Esophagus muscularis mucosa (tissue), 4 donors: ENCODE data around the gene MKKS. TPM values are rescaled to one million over a fixed set of nuclear protein-coding genes. Genes with fewer than 3 reads are reported as not detected.

Experiments
- DNase-seq: peaks from one replicate; pipeline ENCODE4 v3.0.0-alpha.2; 2017; ENCODE audit errors: extremely low spot score
- H3K27ac ChIP-seq, 4 donors: fragments of 200-600 bp; sonication (generic); replicated peaks in 1 of 4; 1 replicate in 3 of 4; 2 replicates in 1 of 4; pipeline ENCODE4 v1.5.1; 2016 to 2019; ENCODE audit warnings: mild to moderate bottlenecking in 1 of 4
- H3K27me3 ChIP-seq, 4 donors: fragments of 200-600 bp; sonication (generic); one replicate each; pipeline versions ENCODE4 v1.5.1 to v1.6.0; 2016 to 2019
- H3K36me3 ChIP-seq, 4 donors: fragments of 200-600 bp; sonication (generic); one replicate each; pipeline ENCODE4 v1.5.1; 2016 to 2019
- H3K4me1 ChIP-seq, 4 donors: fragments of 200-600 bp; sonication (generic); one replicate each; pipeline ENCODE4 v1.5.1; 2016 to 2019
- H3K4me3 ChIP-seq, 4 donors: fragments of 200-600 bp; sonication (generic); 1 replicate in 2 of 4; 2 replicates in 2 of 4; pipeline ENCODE4 v1.5.1; 2016 to 2019; ENCODE audit warnings: mild to moderate bottlenecking in 4 of 4, moderate library complexity in 1 of 4
- H3K9me3 ChIP-seq, 4 donors: fragments of 200-600 bp; sonication (generic); 1 replicate in 3 of 4; 2 replicates in 1 of 4; pipeline ENCODE4 v1.5.1; 2016 to 2019
- CTCF ChIP-seq, 3 experiments: fragments of 200-600 bp in 2 of 3; fragments of 450-650 bp in 1 of 3; sonication (generic) in 2 of 3; IDR thresholded peaks; one replicate each; pipeline ENCODE4 v1.5.1; 2017 to 2019; ENCODE audit warnings: antibody characterized with exemption in 3 of 3, mild to moderate bottlenecking in 2 of 3, moderate library complexity in 1 of 3
- EP300 ChIP-seq: sonication (generic); formaldehyde crosslinking; IDR thresholded peaks from one replicate; pipeline ENCODE4 v1.6.1; 2017; ENCODE audit warnings: antibody characterized with exemption
- POLR2A ChIP-seq: fragments of 450-650 bp; IDR thresholded peaks from one replicate; pipeline ENCODE4 v1.6.1; 2017; ENCODE audit warnings: antibody characterized with exemption, moderate library complexity, mild to moderate bottlenecking, low read depth
- POLR2AphosphoS5 ChIP-seq, 2 donors: sonication (generic); formaldehyde crosslinking; IDR thresholded peaks; one replicate each; pipeline ENCODE4 v1.6.1; 2017; ENCODE audit warnings: antibody characterized with exemption in 2 of 2
- WGBS: methylation state at CpG from one replicate; pipeline ENCODE4 v1.1.5; 2018; 5-methylcytosine and 5-hydroxymethylcytosine counted together
- intact Hi-C: fragments of 100-400 bp; cut with DNase I; formaldehyde crosslinking; loops from one replicate; pipeline ENCODE4 v1.15.1; 2023
- total RNA-seq, 4 donors: library from RNA; depleted of rRNA; stranded (reverse); fragments of >200 nt; gene quantifications; one replicate each; pipeline versions ENCODE4 v1.1.0 to v1.2.1, GENCODE V29; 2016

The MKKS gene
- total RNA-seq, 4 donors from 2014 or later = 14.1 to 19.3 (median 16.7) TPM

GRCh38 chr20:10368702-10369041 lies 65.3 kb downstream of the MKKS start:
- WGBS = 95% methylated on average over 3 of the region's 3 CpGs
- no peak for TF ChIP-seq POLR2AphosphoS5 (IDR thresholded peaks at IDR 0.05)
- no peak for TF ChIP-seq EP300
- TF ChIP-seq POLR2A = no peak
- TF ChIP-seq CTCF (IDR thresholded peaks at IDR 0.05) = no peak
- DNase-seq = no peak
- Histone ChIP-seq H3K27ac (no peak overlapping the region), H3K27me3 (no peaks in the 10 kb centered on the region), H3K4me3 (no peak overlapping the region), H3K36me3 (no peaks in the 10 kb centered on the region), H3K4me1 (no peaks in the 10 kb centered on the region), H3K9me3 (no peaks in the 10 kb centered on the region)
- intact Hi-C loops = no loop called here

- DNase-seq = no peak
- H3K4me3 ChIP-seq = no peak overlapping the region
- TF ChIP-seq POLR2A = no peak
- TF ChIP-seq POLR2AphosphoS5 (IDR thresholded peaks at IDR 0.05) = no peak
- TF ChIP-seq EP300 = no peak
- TF ChIP-seq CTCF (IDR thresholded peaks at IDR 0.05) = no peak
- no peaks in the 10 kb centered on the region for H3K36me3 ChIP-seq
- 95% methylated on average over 12 of the region's 12 CpGs for WGBS
- H3K27me3 ChIP-seq = no peaks in the 10 kb centered on the region
- H3K27ac ChIP-seq = no peak overlapping the region
- intact Hi-C loops = no loop called here
- H3K4me1 ChIP-seq = no peaks in the 10 kb centered on the region
- no peaks in the 10 kb centered on the region for H3K9me3 ChIP-seq
Observed at GRCh38 chr20:10367943-10368701, 65.9 kb downstream of the MKKS start.

GRCh38 chr20:10367693-10367942 lies 66.4 kb downstream of the MKKS start:
- no peak for DNase-seq
- intact Hi-C loops = no loop called here
- TF ChIP-seq CTCF (IDR thresholded peaks at IDR 0.05) (no peak), POLR2AphosphoS5 (IDR thresholded peaks at IDR 0.05) (no peak), POLR2A (no peak), EP300 (no peak)
- no peak overlapping the region for H3K27ac ChIP-seq
- H3K9me3 ChIP-seq = no peaks in the 10 kb centered on the region
- H3K4me1 ChIP-seq = no peaks in the 10 kb centered on the region
- no peaks in the 10 kb centered on the region for H3K27me3 ChIP-seq
- H3K4me3 ChIP-seq = no peak overlapping the region
- H3K36me3 ChIP-seq = no peaks in the 10 kb centered on the region

DNA sequence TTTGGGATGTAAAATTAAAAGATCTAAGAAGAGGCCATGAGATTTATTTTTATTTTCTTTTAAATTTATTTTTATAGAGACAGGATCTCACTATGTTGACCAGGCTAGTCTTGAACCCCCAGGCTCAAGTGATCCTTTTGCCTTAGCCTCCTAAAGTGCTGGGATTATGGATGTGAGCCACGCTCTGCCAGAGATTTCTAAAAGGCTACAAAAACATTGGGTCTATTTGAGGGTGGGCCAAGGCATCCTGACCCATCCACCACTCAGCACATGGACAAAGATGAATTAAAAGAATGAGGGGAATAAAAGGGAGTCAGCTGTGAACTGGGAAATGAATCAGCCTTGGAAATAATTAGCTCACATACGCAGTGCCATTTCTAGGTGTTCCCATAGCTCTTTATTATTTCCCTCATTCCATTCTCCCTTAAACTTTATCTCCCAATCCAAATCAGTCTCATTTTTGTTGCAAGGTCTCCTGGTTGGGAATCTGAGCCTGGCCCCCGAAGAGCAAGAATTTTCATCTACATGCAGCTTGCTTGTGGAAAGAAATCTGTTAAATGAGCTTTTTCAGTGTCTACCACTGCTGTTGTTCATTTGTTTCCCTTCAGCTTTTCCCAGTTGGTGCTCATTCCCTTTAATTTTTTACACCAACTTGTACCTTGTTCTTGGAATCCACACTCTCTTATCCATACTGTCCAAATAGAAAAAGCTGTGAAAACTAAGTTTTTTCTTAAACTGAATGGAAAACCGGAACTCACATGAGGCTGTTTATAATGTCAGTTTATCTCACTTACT lies 66.9 kb downstream of the MKKS start:
- Histone ChIP-seq H3K36me3 (no peaks in the 10 kb centered on the region), H3K9me3 (no peaks in the 10 kb centered on the region), H3K4me3 (no peak overlapping the region), H3K4me1 (no peaks in the 10 kb centered on the region), H3K27ac (no peak overlapping the region), H3K27me3 (no peaks in the 10 kb centered on the region)
- DNase-seq = no peak
- 78% methylated on average over 4 of the region's 4 CpGs for WGBS
- TF ChIP-seq CTCF (IDR thresholded peaks at IDR 0.05) (no peak), EP300 (no peak), POLR2AphosphoS5 (IDR thresholded peaks at IDR 0.05) (no peak), POLR2A (no peak)
- intact Hi-C loops = no loop called here

DNA sequence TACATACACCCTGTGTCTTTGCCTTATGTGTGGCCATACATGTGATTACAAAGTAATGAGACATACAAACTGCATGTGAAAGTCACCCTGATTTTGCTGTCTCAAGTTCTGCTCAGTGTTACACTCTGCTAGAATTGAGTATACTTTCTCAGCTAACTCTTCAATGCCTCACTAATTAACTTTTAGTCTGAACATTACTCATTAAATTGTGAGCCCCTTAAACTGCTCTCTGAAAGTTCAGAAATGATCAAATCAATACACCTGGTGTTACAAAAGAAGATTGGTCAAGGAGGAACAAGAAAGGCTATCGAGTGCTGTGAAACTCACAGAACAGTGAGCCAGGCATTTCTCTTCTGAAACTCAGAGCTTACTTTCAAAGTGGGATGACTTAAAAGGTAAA lies 71.3 kb downstream of the MKKS start:
- TF ChIP-seq POLR2A (no peak), CTCF (IDR thresholded peaks at IDR 0.05) (no peak), POLR2AphosphoS5 (IDR thresholded peaks at IDR 0.05) (no peak), EP300 (no peak)
- no peak for DNase-seq
- Histone ChIP-seq H3K4me1 (no peaks in the 10 kb centered on the region), H3K27ac (no peak overlapping the region), H3K27me3 (no peaks in the 10 kb centered on the region), H3K36me3 (no peaks in the 10 kb centered on the region), H3K9me3 (no peaks in the 10 kb centered on the region), H3K4me3 (no peak overlapping the region)
- 93% methylated on average over 1 of the region's 1 CpG for WGBS
- intact Hi-C loops = no loop called here
